Testis (tissue), 3 donors: Measurements from ENCODE around the gene C18orf32. TPM values are rescaled to one million over a fixed set of nuclear protein-coding genes. Genes with fewer than 3 reads are reported as not detected.

Source experiments
- DNase-seq: peaks from one replicate; pipeline ENCODE4 v3.0.0-alpha.2; 2019
- H3K27ac ChIP-seq, 2 donors: fragments of 200-600 bp; sonication (generic); one replicate each; pipeline ENCODE4 v1.5.1; 2019
- H3K27me3 ChIP-seq: fragments of 200-600 bp; sonication (generic); one replicate; pipeline ENCODE4 v1.5.1; 2019
- H3K36me3 ChIP-seq: fragments of 200-600 bp; sonication (generic); one replicate; pipeline ENCODE4 v1.5.1; 2017; ENCODE audit warnings: low read depth; ENCODE audit errors: missing control alignments
- H3K4me1 ChIP-seq: fragments of 200-600 bp; sonication (generic); one replicate; pipeline ENCODE4 v1.5.1; 2019
- H3K4me3 ChIP-seq, 2 donors: fragments of 200-600 bp; sonication (generic); one replicate each; pipeline ENCODE4 v1.5.1; 2017 to 2019
- H3K9me3 ChIP-seq: fragments of 200-600 bp; sonication (generic); one replicate; pipeline ENCODE4 v1.5.1; 2017
- CTCF ChIP-seq, 3 experiments: fragments of 450-650 bp in 2 of 3; fragments of 200-600 bp in 1 of 3; sonication (generic) in 1 of 3; IDR thresholded peaks; one replicate each; pipeline ENCODE4 v1.5.1; 2016 to 2019; ENCODE audit warnings: antibody characterized with exemption in 3 of 3, mild to moderate bottlenecking in 2 of 3, moderate library complexity in 1 of 3
- POLR2A ChIP-seq: fragments of 450-650 bp; IDR thresholded peaks from one replicate; pipeline ENCODE4 v1.6.1; 2017; ENCODE audit warnings: antibody characterized with exemption, mild to moderate bottlenecking, moderate library complexity
- WGBS, 2 donors: methylation state at CpG; one replicate each; pipeline ENCODE4 v1.1.5; 2018; 5-methylcytosine and 5-hydroxymethylcytosine counted together
- intact Hi-C: fragments of 100-400 bp; cut with DNase I; formaldehyde crosslinking; loops from one replicate; pipeline ENCODE4 v1.15.1; 2023; ENCODE audit warnings: low total_unique reads
- polyA plus RNA-seq: library from polyadenylated mRNA; stranded (reverse); fragments of 350-450 nt; fragmentation: Illumina TruSeq; extraction: RNeasy Lipid Tissue Mini Kit (QIAGEN cat#74804); gene quantifications from one replicate; pipeline ENCODE4 v1.2.3, GENCODE V29; 2014; ENCODE audit warnings: low read depth, low replicate concordance; ENCODE audit not compliant: insufficient read depth
- total RNA-seq, 2 donors: library from RNA; depleted of rRNA; stranded (reverse); fragments of >200 nt; gene quantifications; one replicate each; pipeline ENCODE4 v1.2.3, GENCODE V29; 2016

Gene C18orf32
- total and polyA plus RNA-seq, 3 donors from 2014 or later: 51.0 to 80.9 (median 60.6) TPM

DNA sequence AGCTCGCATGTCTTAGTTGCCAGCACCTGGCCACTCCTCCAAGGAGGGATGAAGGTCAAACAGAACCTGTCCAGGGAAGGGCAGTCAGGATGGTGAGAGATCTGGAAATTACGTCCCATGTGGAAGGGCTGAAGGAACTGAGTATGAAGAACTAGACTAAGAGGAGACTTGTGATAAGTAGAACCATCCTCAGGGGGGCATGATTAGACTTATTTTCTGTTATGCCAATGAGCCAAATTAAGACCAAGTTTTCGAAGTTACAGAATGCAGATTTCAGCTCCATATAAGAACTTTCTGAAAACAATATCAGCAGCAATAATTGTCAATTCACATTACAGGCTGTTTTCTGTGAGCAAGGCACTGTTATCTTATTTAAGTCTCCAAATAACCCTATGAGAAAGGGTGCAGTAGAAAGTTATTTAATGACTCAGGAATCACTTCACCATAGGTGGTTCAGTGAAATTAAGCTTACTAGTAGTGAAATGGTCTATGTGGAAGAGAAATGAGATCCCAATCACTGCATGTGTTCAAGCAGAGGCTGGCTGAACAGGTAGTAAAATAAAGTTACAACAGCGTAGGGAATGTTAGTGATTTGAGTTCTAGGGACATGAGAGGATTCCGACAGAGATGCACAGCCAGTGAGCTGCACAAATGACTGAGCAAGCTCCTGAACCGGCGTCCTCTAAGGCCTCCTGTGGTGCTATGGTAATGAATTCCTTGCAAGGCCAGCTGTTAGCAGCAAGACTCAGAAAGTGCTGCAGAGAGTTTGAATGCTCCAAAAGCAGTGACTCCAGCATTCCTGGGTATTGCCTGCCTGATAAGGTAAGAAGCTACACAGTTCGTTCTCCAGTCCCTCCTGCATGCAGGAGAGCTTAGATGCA, 22.1 kb downstream of the C18orf32 start:
- intact Hi-C loops: no loop called here
- 75 to 77% methylated on average over 7 to 8 of the region's 8 CpGs for WGBS, 2 donors
- Histone ChIP-seq H3K9me3 (no peaks in the 10 kb centered on the region), H3K27me3 (no peaks in the 10 kb centered on the region), H3K27ac (no peak overlapping the region), H3K4me1 (no peaks in the 10 kb centered on the region), H3K36me3 (no peaks in the 10 kb centered on the region), H3K4me3 (no peak overlapping the region)
- no peak for DNase-seq
- TF ChIP-seq POLR2A (no peak), CTCF (IDR thresholded peaks at IDR 0.05) (no peak)

DNA sequence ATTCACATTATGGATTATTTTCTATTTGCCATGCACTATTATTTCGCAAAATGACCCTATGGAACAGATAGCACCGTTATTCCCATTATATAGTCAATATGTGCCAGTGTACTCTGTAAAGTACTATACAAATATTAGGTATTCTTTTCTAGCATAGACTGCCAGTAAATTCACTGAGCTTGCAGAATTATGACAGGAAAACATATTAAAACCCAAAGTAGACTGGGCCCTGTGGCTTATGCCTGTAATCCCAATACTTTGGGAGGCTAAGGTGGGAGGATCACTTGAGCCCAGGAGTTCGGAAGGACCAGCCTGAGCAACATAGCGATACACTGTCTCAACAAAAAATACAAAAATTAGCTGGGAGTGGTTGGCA, 25.4 kb downstream of the C18orf32 start:
- H3K36me3 ChIP-seq: no peaks in the 10 kb centered on the region
- DNase-seq: no peak
- intact Hi-C loops: no loop called here
- no peaks in the 10 kb centered on the region for H3K27me3 ChIP-seq
- no peak overlapping the region for H3K27ac ChIP-seq
- H3K4me3 ChIP-seq: no peak overlapping the region
- H3K4me1 ChIP-seq: peaks cover 6% of the 10 kb centered on the region
- H3K9me3 ChIP-seq: no peaks in the 10 kb centered on the region
- no peak for TF ChIP-seq CTCF (IDR thresholded peaks at IDR 0.05)
- TF ChIP-seq POLR2A: no peak
- 63 to 80% methylated on average over 4 of the region's 4 CpGs for WGBS, 2 donors

DNA sequence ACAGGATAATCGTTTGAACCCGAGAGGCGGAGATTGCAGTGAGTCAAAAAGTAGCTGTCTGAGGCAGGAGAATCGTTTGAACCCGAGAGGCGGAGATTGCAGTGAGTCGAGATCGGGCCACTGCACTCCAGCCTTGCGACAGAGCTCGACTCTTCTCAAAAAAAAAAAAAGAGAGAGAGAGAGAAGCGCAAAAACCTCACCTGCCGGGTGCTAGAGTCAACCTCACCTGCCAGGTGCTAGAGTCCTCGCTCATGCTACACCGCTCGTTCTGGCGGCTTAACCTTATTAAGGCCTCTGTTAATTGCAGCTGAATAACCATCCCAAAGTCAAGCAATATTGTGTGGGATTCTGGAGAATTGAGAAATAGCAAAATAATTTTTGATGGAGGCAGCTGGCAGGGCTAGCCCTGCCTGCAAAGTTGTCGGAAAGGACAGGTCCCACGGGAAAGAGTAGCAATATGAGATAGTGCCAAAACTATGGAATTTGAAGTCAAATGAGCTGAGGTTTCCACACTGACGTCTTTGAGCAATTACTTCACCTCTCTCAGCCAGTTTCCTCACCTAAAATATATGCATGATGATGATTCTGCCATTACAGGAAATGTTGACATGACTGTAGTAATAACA, 25.9 kb downstream of the C18orf32 start:
- no peaks in the 10 kb centered on the region for H3K27me3 ChIP-seq
- peak overlapping the region; percentile 81 to 90 for H3K27ac ChIP-seq
- H3K36me3 ChIP-seq: no peaks in the 10 kb centered on the region
- TF ChIP-seq POLR2A (no peak), CTCF (IDR thresholded peaks at IDR 0.05) (no peak)
- no peak for DNase-seq
- H3K4me1 ChIP-seq: peaks cover 6% of the 10 kb centered on the region
- peak overlapping the region; percentile 87 to 90 for H3K4me3 ChIP-seq
- no peaks in the 10 kb centered on the region for H3K9me3 ChIP-seq
- 30 to 37% methylated on average over 19 of the region's 19 CpGs for WGBS, 2 donors
- intact Hi-C loops: no loop called here

- TF ChIP-seq POLR2A (no peak), CTCF (IDR thresholded peaks at IDR 0.05) (no peak)
- no peak for DNase-seq
- H3K9me3 ChIP-seq: no peaks in the 10 kb centered on the region
- intact Hi-C loops: no loop called here
- WGBS, 2 donors: 18 to 20% methylated on average over 16 of the region's 16 CpGs
- H3K27me3 ChIP-seq: no peaks in the 10 kb centered on the region
- H3K27ac ChIP-seq: peak overlapping the region; percentile 81 to 90
- no peaks in the 10 kb centered on the region for H3K36me3 ChIP-seq
- H3K4me1 ChIP-seq: peaks cover 6% of the 10 kb centered on the region
- peak overlapping the region; percentile 87 to 90 for H3K4me3 ChIP-seq
These were observed 27.4 kb downstream of the C18orf32 start for GRCh38 chr18:49459404-49460171.
